ENCODE measurements around the gene SPPL2B.
A peak's percentile ranks its signal among the peaks of the same experiment; 100 is the strongest.

SPPL2B gene

DNA sequence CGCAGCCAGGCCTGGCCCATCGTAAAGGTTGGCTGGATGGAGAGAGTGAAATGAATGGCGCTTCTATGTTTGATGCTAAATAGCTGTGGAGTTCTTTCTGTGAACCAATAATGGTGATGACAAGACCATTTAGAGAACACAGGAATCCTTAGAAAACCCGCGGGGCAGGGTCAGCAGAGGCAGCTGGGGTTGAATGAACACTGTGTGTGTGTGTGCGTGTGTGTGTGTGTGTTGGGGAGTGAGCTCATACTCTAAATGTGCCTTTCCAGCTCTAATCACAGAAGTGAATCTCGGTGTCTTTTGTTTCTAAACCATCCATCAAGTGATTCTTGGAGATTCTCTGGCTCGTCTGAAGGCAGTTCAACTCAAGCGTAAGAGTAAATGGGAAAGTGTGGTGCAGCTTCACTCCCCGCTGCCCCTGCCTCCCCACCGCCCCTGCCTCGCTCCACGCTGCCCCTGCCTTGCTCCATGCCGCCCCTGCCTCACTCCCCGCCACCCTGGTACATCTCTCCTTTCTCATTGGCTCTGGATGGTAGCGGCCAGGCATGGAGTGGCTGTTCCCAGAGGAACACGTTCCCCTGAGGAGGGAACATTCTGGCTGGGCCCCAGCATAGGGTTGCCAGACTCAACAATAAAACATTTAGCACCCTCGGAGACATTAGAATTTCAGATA is 52.8 kb downstream of the SPPL2B start:
- TF ChIP-seq, protein P1, sequence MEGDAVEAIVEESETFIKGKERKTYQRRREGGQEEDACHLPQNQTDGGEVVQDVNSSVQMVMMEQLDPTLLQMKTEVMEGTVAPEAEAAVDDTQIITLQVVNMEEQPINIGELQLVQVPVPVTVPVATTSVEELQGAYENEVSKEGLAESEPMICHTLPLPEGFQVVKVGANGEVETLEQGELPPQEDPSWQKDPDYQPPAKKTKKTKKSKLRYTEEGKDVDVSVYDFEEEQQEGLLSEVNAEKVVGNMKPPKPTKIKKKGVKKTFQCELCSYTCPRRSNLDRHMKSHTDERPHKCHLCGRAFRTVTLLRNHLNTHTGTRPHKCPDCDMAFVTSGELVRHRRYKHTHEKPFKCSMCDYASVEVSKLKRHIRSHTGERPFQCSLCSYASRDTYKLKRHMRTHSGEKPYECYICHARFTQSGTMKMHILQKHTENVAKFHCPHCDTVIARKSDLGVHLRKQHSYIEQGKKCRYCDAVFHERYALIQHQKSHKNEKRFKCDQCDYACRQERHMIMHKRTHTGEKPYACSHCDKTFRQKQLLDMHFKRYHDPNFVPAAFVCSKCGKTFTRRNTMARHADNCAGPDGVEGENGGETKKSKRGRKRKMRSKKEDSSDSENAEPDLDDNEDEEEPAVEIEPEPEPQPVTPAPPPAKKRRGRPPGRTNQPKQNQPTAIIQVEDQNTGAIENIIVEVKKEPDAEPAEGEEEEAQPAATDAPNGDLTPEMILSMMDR (IDR thresholded peaks at IDR 0.05; ENCODE audit: extremely low read depth, missing control alignments), result no peak
- no peak for DNase-seq (ENCODE audit: low spot score)

GRCh38 chr19:2382530-2383222 is 54.2 kb downstream of the SPPL2B start:
- TF ChIP-seq, protein P1 (IDR thresholded peaks at IDR 0.05; ENCODE audit: extremely low read depth, missing control alignments), result no peak
- no peak for DNase-seq (ENCODE audit: low spot score)

DNA sequence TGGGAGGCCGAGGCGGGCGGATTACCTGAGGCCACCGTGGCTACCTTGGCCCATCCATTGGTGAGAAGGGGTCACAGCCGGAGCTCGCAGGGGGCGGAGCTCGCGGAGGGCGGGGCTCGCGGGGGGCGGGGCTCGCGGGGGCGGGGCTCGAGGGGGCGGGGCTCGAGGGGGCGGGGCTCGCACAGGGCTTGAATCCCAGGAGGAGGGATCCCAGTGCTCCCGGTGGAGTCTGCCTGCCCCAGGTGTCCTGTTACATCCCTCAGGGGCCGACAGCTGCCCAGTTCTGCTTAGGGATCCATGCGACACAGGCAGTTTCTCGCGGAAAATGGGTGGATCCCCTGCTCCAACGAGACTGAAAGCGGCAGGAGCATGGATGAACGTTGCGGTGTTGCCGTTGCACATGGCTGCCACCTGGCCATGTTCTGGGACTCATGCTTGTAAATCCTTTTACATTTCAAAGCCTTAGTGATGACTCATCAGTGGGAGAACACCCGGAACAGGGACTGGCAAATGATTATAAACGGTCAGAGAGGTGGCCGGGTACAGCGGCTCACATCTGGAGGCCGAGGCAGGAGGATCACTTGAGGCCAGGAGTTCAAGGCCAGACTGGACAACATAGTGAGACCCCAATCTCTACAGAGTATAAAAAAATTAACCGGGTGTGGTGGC is 56.7 kb downstream of the SPPL2B start:
- TF ChIP-seq, protein P1 (IDR thresholded peaks at IDR 0.05; ENCODE audit: extremely low read depth, missing control alignments), result no peak
- DNase-seq (ENCODE audit: low spot score), result peak; percentile 72

DNA sequence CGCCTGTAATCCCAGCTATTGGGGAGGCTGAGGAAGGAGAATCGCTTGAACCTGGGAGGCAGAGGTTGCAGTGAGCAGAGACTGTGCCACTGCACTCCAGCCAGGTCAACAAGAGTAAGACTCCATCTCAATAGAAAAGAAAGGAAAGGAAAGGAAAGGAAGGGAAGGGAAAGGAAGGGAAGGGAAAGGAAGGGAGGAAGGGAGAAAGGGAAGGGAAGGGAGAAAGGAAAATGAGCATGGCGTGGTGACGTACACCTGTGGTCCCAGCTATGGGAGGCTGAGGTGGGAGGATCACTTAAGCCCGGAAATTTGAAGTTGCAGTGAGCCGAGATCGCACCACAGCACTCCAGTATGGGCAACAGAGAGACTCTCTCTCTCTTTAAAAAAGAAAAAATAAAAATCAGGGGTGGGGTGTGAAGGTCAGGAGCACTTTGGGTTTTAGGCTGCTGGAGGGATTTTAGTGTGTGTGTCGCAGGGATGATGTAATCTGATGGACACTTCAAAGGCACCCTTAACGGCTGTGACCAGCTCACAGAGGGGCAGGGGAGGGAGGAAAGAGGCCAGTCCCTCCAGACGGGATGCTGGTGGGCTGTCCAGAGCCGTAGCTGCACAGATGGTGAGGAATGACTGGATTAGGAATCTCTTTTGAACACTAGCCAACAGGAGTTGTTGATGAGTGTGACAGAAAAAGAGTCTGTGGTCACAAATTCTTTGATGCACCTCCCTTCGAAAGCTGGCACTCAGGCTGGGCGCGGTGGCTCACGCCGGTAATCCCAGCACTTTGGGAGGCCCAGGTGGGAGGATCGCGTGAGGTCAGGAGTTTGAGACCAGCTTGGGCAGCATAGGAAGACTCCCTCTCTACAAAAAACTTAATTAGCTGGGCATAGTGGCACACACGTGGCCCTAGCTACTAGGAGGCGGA is 59.1 kb downstream of the SPPL2B start:
- TF ChIP-seq, protein P1 (IDR thresholded peaks at IDR 0.05; ENCODE audit: extremely low read depth, missing control alignments), result no peak
- DNase-seq (ENCODE audit: low spot score), result no peak

DNA sequence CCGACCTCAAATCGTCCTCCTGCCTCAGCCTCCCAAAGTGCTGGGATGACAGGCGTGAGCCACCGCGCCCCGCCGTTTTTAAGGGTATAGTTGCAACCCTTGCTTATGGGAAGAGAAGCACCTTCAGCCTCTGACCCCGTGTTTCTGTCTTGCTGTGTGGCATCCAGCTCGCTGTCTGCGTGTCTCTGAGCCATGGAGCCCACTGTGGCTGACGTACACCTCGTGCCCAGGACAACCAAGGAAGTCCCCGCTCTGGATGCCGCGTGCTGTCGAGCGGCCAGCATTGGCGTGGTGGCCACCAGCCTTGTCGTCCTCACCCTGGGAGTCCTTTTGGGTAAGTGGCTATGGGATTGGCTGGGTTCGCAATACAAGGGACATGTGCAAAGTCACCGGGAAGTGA is 61.1 kb downstream of the SPPL2B start:
- DNase-seq (ENCODE audit: low spot score), result no peak
- TF ChIP-seq, protein P1 (IDR thresholded peaks at IDR 0.05; ENCODE audit: extremely low read depth, missing control alignments), result no peak

DNA sequence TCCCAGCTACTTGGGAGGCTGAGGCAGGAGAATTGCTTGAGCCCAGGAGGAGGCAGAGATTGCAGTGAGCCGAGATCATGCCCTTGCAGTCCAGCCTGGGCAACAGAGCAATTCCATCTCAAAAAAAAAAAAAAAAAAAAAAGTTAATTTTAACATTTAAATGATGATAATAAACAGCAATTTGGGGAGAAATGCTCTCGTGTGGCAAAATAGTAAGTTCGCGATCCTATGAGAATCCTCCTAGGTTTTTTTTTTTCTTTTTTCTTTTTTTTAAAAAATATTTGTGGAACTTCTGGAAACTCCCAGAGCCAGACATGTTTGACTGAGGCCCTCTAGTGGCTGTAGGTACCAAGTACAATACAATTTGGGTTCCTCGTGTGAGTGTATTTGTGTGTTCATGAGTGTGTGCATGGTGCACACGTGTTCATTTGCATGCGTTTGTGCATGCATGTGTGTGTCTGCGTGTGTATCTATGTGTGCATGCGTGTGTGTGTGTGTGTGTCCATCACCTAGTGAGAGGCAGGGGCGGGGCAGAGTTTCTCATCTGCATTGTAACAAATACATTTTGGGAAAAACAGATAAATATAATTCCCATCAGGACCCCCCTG is 62.7 kb downstream of the SPPL2B start:
- peak; percentile 74 for DNase-seq (ENCODE audit: low spot score)
- TF ChIP-seq, protein P1 (IDR thresholded peaks at IDR 0.05; ENCODE audit: extremely low read depth, missing control alignments), result peak; percentile 47

All from GM20000 (cell line).